ENCODE results near the gene SLC9A9. TPM values are rescaled to one million over a fixed set of nuclear protein-coding genes. Genes with fewer than 3 reads are reported as not detected.
"Not testable (repeated sequence)": the region's sequence is repeated elsewhere in the genome, so short reads cannot be mapped to it uniquely, and the experiment has no call there.

The SLC9A9 gene
- total and polyA plus RNA-seq, 8 donors = 0.28 to 5.9 (median 0.75) TPM

DNA sequence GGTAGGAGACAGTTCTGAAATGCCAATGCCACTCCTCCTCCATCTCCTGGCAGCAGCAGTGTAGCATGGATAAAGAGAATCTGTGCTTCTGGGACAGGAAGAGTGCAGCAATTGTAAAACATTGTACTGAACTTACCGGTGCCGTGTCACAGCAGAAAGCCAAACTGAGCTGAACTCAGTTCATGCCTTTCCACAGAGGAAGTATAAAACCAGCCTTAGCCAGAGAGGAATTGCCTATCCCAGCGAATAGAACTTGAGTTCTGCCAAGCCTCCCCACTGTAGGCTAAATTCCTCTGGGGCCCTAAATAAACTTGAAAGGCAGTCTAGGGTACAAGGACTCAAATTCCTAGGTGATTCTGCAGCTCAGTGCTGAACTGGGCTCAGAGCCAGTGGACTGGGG, 148.8 kb downstream of the SLC9A9 start:
- Histone ChIP-seq H3K4me3 (no peak overlapping the region), H3K27me3 (no peaks in the 10 kb centered on the region), H3K36me3 (no peaks in the 10 kb centered on the region), H3K9me3 (no peaks in the 10 kb centered on the region), H3K27ac (no peak overlapping the region), H3K4me1 (no peaks in the 10 kb centered on the region)
- DNase-seq = no peak
- TF ChIP-seq, protein P1, sequence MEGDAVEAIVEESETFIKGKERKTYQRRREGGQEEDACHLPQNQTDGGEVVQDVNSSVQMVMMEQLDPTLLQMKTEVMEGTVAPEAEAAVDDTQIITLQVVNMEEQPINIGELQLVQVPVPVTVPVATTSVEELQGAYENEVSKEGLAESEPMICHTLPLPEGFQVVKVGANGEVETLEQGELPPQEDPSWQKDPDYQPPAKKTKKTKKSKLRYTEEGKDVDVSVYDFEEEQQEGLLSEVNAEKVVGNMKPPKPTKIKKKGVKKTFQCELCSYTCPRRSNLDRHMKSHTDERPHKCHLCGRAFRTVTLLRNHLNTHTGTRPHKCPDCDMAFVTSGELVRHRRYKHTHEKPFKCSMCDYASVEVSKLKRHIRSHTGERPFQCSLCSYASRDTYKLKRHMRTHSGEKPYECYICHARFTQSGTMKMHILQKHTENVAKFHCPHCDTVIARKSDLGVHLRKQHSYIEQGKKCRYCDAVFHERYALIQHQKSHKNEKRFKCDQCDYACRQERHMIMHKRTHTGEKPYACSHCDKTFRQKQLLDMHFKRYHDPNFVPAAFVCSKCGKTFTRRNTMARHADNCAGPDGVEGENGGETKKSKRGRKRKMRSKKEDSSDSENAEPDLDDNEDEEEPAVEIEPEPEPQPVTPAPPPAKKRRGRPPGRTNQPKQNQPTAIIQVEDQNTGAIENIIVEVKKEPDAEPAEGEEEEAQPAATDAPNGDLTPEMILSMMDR (IDR thresholded peaks at IDR 0.05) = no peak
- intact Hi-C loops (cut with DNase I) = no loop called here
- no peak for ATAC-seq
- no peak for FAIRE-seq
- 80 to 89% methylated on average over 3 of the region's 3 CpGs for WGBS, 2 donors

DNA sequence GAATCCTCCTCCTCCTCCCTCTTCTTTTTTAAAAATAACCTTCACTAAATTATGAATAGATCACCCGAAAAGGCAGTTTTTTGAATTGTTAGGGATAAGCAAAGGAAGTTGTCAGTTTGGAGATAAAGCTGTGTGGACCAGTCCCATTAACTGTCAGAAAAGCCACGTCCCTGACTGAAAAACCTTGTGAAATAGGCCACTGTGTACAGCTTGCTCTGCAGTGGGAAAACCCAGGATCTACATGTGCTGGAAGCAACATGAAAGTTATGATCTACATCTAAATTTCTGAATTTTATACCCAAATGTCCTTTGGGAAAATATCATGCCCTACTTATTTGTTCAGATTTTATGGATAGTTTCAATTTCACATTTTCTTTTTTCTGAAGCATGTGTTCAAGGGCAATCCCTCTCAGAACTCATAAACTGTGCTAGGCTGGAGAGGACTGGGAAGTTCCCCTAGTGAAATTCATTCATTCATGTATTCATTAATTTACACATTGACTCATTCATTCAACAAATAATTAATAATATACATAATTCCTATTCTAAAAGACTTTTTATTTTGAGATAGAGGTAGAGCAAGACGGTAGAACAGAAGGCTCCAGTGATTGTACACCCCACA, 149.5 kb downstream of the SLC9A9 start:
- H3K4me1 ChIP-seq = no peaks in the 10 kb centered on the region
- ATAC-seq (no peak), FAIRE-seq (no peak), DNase-seq (no peak)
- intact Hi-C loops (cut with DNase I) = no loop called here
- H3K27ac ChIP-seq = no peak overlapping the region
- TF ChIP-seq, protein P1 (IDR thresholded peaks at IDR 0.05) = no peak
- no peaks in the 10 kb centered on the region for H3K27me3 ChIP-seq
- no peak overlapping the region for H3K4me3 ChIP-seq
- H3K36me3 ChIP-seq = no peaks in the 10 kb centered on the region
- 47 to 53% methylated on average over 3 of the region's 3 CpGs for WGBS, 2 donors
- no peaks in the 10 kb centered on the region for H3K9me3 ChIP-seq

DNA sequence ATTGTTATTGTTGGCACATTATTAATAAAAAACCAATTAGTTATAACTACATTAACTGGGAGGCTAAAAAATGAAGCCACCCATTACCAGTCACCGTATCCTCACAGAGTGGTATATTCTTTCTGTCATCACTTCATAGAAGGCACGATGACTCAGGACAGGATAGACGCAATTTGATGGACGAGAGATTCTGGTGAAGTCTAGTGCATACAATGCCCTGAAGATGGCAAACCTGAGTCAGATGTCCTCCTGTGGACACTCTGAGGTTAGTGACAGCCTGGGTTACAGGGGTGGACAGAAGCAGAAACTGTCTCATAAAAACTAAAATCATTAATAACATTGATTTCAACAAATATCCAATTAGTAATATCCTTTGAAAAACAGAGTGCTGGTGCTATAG, 150.3 kb downstream of the SLC9A9 start:
- ATAC-seq (peak in 1 of 4 donors; percentile 60), FAIRE-seq (no peak), DNase-seq (no peak)
- no peak overlapping the region for H3K4me3 ChIP-seq
- no peaks in the 10 kb centered on the region for H3K36me3 ChIP-seq
- H3K4me1 ChIP-seq = no peaks in the 10 kb centered on the region
- no peaks in the 10 kb centered on the region for H3K27me3 ChIP-seq
- intact Hi-C loops (cut with DNase I) = no loop called here
- H3K9me3 ChIP-seq = no peaks in the 10 kb centered on the region
- TF ChIP-seq, protein P1 (IDR thresholded peaks at IDR 0.05) = no peak
- no peak overlapping the region for H3K27ac ChIP-seq
- 71 to 73% methylated on average over 4 of the region's 4 CpGs for WGBS, 2 donors

DNA sequence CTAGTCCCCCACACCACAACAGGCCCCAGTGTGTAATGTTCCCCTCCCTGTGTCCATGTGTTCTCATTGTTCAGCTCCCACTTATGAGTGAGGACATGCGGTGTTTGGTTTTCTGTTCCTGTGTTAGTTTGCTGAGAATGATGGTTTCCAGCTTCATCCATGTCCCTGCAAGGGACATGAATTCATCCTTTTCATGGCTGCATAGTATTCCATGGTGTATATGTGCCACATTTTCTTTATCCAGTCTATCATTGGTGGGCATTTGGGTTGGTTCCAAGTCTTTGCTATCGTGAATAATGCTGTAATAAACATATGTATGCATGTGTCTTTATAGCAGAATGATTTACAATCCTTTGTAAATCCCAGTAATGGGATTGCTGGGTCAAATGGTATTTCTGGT, 152.9 kb downstream of the SLC9A9 start:
- H3K27me3 ChIP-seq; DNase-seq; H3K27ac ChIP-seq; H3K4me3 ChIP-seq; intact Hi-C loops (cut with DNase I); H3K9me3 ChIP-seq; FAIRE-seq; H3K4me1 ChIP-seq; H3K36me3 ChIP-seq; ATAC-seq: not testable (repeated sequence)
- WGBS, 2 donors = 43 to 67% methylated on average over 2 of the region's 2 CpGs

DNA sequence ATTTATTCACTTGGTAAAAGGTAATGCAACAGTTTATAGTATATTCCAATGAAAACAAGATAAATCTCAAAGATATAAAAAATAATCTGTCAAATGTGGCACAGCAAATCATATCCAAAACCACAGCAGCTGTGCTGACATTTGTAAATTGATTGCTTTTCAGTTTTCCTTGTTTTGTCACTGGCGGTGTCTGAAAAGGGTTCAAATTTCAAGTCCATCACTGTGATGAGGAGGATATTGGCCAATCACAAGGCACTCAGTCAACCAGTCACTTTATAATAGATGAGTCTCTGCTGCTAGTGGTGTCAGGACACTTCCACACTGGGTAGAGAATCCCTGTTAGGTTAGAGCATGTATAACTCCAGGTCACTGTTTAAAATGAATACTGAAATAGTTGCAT, 154.8 kb downstream of the SLC9A9 start:
- no peak overlapping the region for H3K27ac ChIP-seq
- no peak overlapping the region for H3K4me3 ChIP-seq
- no peaks in the 10 kb centered on the region for H3K36me3 ChIP-seq
- ATAC-seq (peak in 1 of 4 donors; percentile 30), DNase-seq (no peak), FAIRE-seq (no peak)
- 38 to 68% methylated on average over 1 of the region's 1 CpG for WGBS, 2 donors
- H3K27me3 ChIP-seq = no peaks in the 10 kb centered on the region
- H3K9me3 ChIP-seq = no peaks in the 10 kb centered on the region
- intact Hi-C loops (cut with DNase I) = no loop called here
- TF ChIP-seq, protein P1 (IDR thresholded peaks at IDR 0.05) = no peak
- no peaks in the 10 kb centered on the region for H3K4me1 ChIP-seq
